ENCODE results near the gene SOWAHD.
A peak's percentile ranks its signal among the peaks of the same experiment; 100 is the strongest.

The SOWAHD gene

DNA sequence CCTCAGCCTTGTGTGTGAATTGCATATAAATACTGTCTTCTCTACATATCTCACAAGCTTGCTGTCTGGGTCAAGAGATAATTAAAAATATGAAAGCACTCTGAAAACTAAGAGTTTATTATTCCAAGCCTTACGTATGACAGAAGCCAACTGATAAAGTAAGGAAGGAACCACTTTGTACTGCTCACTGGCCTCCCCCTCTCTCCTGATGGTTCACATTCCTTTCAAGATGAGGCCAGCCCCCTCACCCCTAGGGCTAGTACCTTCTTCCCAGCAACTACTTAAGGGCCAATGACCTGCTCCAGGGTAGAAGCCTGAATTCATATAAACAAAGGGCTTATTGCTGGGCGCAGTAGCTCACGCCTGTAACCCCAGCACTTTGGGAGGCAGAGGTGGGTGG lies 5.4 kb upstream of the SOWAHD start:
- Histone ChIP-seq H3K27ac (replicated peaks) (peak overlapping the region; percentile 70), H3K27me3 (ENCODE audit: insufficient read depth, poor library complexity, severe bottlenecking) (no peaks in the 10 kb centered on the region), H3K4me3 (replicated peaks; ENCODE audit: insufficient read depth, low read length) (no peak overlapping the region)
- DNase-seq (ENCODE audit: low read depth in 1 of 2, low spot score in 1 of 2), result no peak
- TF ChIP-seq, protein P1, sequence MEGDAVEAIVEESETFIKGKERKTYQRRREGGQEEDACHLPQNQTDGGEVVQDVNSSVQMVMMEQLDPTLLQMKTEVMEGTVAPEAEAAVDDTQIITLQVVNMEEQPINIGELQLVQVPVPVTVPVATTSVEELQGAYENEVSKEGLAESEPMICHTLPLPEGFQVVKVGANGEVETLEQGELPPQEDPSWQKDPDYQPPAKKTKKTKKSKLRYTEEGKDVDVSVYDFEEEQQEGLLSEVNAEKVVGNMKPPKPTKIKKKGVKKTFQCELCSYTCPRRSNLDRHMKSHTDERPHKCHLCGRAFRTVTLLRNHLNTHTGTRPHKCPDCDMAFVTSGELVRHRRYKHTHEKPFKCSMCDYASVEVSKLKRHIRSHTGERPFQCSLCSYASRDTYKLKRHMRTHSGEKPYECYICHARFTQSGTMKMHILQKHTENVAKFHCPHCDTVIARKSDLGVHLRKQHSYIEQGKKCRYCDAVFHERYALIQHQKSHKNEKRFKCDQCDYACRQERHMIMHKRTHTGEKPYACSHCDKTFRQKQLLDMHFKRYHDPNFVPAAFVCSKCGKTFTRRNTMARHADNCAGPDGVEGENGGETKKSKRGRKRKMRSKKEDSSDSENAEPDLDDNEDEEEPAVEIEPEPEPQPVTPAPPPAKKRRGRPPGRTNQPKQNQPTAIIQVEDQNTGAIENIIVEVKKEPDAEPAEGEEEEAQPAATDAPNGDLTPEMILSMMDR (IDR thresholded peaks at IDR 0.05; ENCODE audit: insufficient read depth, low read length), result no peak
- TF ChIP-seq, protein P2, sequence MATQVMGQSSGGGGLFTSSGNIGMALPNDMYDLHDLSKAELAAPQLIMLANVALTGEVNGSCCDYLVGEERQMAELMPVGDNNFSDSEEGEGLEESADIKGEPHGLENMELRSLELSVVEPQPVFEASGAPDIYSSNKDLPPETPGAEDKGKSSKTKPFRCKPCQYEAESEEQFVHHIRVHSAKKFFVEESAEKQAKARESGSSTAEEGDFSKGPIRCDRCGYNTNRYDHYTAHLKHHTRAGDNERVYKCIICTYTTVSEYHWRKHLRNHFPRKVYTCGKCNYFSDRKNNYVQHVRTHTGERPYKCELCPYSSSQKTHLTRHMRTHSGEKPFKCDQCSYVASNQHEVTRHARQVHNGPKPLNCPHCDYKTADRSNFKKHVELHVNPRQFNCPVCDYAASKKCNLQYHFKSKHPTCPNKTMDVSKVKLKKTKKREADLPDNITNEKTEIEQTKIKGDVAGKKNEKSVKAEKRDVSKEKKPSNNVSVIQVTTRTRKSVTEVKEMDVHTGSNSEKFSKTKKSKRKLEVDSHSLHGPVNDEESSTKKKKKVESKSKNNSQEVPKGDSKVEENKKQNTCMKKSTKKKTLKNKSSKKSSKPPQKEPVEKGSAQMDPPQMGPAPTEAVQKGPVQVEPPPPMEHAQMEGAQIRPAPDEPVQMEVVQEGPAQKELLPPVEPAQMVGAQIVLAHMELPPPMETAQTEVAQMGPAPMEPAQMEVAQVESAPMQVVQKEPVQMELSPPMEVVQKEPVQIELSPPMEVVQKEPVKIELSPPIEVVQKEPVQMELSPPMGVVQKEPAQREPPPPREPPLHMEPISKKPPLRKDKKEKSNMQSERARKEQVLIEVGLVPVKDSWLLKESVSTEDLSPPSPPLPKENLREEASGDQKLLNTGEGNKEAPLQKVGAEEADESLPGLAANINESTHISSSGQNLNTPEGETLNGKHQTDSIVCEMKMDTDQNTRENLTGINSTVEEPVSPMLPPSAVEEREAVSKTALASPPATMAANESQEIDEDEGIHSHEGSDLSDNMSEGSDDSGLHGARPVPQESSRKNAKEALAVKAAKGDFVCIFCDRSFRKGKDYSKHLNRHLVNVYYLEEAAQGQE (IDR thresholded peaks at IDR 0.05; ENCODE audit: insufficient replicate concordance, low read depth), result no peak
- TF ChIP-seq POLR2AphosphoS5 (IDR thresholded peaks at IDR 0.05; ENCODE audit: low read depth) (no peak), SPI1 (IDR thresholded peaks at IDR 0.05; ENCODE audit: borderline replicate concordance, low read depth) (no peak), GABPA (IDR thresholded peaks at IDR 0.05; ENCODE audit: low read depth) (no peak)

DNA sequence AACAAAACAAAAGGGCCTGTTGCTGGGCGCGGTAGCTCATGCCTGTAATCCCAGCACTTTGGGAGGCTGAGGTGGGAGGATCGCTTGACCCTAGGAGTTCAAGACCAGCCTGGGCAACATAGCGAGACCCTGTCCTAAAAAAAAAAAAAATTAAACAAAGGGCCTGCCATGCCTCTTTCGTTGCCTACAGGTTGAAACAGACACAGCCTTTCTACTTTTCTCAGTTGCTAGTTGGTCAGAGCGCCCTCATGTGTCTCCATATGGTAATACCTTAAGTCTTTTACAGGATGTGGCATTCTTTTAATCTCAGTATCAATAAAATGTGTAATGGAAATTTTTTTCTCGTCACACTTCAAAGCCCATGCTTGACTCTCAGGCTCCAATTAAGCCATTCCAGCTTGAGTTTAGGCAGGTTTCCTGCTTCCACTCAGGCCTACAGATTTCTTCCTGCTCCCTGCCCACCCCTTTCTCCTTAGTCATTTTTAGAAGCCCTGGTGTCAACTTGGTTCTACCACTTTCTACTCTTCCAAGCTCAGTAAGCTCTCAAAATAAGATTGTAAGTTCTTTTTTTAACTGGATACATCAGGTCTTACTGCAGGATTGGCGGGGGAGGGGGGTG lies 4.6 kb upstream of the SOWAHD start:
- no peaks in the 10 kb centered on the region for H3K27me3 ChIP-seq (ENCODE audit: insufficient read depth, poor library complexity, severe bottlenecking)
- no peak for TF ChIP-seq SPI1 (IDR thresholded peaks at IDR 0.05; ENCODE audit: borderline replicate concordance, low read depth)
- no peak for TF ChIP-seq POLR2AphosphoS5 (IDR thresholded peaks at IDR 0.05; ENCODE audit: low read depth)
- TF ChIP-seq, protein P2 (IDR thresholded peaks at IDR 0.05; ENCODE audit: insufficient replicate concordance, low read depth), result no peak
- no peak for TF ChIP-seq GABPA (IDR thresholded peaks at IDR 0.05; ENCODE audit: low read depth)
- TF ChIP-seq, protein P1 (IDR thresholded peaks at IDR 0.05; ENCODE audit: insufficient read depth, low read length), result peak; percentile 10
- DNase-seq (ENCODE audit: low read depth in 1 of 2, low spot score in 1 of 2), result peak in 1 of 2 experiments; percentile 72
- peak overlapping the region; percentile 70 for H3K27ac ChIP-seq (replicated peaks)
- no peak overlapping the region for H3K4me3 ChIP-seq (replicated peaks; ENCODE audit: insufficient read depth, low read length)

DNA sequence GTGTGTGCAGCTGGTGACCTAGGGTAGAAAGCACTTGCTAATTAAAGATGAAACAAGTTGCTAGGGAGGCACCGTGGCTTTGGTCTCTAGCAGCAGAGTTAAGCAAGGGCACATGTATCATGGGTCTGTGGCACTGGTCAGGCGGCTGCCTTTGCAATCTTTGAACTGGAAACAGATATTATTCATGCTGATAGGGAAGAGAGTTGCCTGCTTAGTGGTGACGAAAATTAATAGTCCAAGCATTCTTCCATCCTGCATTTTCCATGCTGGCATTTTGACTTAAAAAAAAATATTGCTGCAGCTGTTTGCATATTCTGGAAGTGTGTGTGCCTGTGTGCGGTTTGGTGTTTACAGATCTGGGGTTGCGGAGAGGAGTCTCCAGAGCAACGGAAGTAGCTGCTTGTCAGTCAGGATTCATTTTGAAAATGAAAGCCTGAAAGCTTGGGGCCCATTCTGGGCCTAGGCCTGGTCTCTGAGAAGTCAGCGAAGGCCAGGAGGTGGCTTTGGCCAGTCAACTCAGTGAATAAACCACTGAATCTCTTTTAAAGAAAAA lies 2.3 kb upstream of the SOWAHD start:
- Histone ChIP-seq H3K4me3 (replicated peaks; ENCODE audit: insufficient read depth, low read length) (no peak overlapping the region), H3K27ac (replicated peaks) (peak overlapping the region; percentile 87), H3K27me3 (ENCODE audit: insufficient read depth, poor library complexity, severe bottlenecking) (no peaks in the 10 kb centered on the region)
- no peak for TF ChIP-seq SPI1 (IDR thresholded peaks at IDR 0.05; ENCODE audit: borderline replicate concordance, low read depth)
- TF ChIP-seq, protein P1 (IDR thresholded peaks at IDR 0.05; ENCODE audit: insufficient read depth, low read length), result no peak
- TF ChIP-seq POLR2AphosphoS5 (IDR thresholded peaks at IDR 0.05; ENCODE audit: low read depth), result 0 out of 2 replicates have a peak, but pooled peaks have one; percentile 46
- no peak for TF ChIP-seq GABPA (IDR thresholded peaks at IDR 0.05; ENCODE audit: low read depth)
- DNase-seq (ENCODE audit: low read depth in 1 of 2, low spot score in 1 of 2), result peak in 1 of 2 experiments; percentile 87

Measured in HL-60 (cell line).